Measurements from ENCODE around the gene RSPRY1. TPM values are rescaled to one million over a fixed set of nuclear protein-coding genes. Genes with fewer than 3 reads are reported as not detected.

RSPRY1 gene
- total RNA-seq, 1 experiment from 2014 or later = 24.9 TPM

DNA sequence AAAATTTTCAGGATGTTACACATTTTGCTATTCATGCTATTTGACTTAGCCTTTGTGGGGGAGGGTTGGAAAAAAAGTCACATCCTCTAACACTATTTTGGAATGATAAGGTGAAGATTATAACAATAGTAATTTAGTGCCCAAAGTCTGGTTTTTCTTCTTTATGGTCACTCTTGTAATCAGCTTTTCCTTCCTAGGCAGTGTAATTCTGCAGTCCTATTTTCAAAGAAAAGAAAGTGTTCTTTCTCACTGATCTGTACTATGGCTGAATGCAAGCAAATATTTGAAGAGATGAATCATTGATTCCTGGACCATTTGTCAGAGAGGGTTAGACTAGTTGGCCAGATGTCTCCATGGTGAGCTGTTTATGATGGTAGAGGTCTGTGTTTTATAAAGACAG lies 8.4 kb downstream of the RSPRY1 start:
- DNase-seq (ENCODE audit: low read depth, low spot score) (peak; percentile 54), ATAC-seq (peak; percentile 97)
- H3K27ac ChIP-seq (ENCODE audit: low read depth, low read length) = peak overlapping the region; percentile 50; the same call in 1 of the 2 replicates
- BruUV-seq (replicated peaks) = no TSS peak
- ChIA-PET CTCF (no interaction called here), RAD21 (ENCODE audit: low non-redundant PET in 1 of 2, low total read pairs in 2 of 2, uncharacterized antibody in 2 of 2, unreplicated experiment in 2 of 2) (no interaction called here), POLR2A (interaction anchor here (1.1 kb wide), 1 partner anchor 9 kb away, joined by 3 read pairs; the partner anchor contains the start of genes PSME3IP1 and RSPRY1)
- H3K27me3 ChIP-seq (ENCODE audit: insufficient read depth, low read length) = no peaks in the 10 kb centered on the region
- TF ChIP-seq SP1 (IDR thresholded peaks at IDR 0.05; ENCODE audit: low read depth) (peak; percentile 51; the same call in 1 of the 2 replicates), FOSL1 (IDR thresholded peaks at IDR 0.05; ENCODE audit: low read depth) (peak; percentile 78), JUND (IDR thresholded peaks at IDR 0.05) (peak; percentile 66)
- TF ChIP-seq, protein P1, sequence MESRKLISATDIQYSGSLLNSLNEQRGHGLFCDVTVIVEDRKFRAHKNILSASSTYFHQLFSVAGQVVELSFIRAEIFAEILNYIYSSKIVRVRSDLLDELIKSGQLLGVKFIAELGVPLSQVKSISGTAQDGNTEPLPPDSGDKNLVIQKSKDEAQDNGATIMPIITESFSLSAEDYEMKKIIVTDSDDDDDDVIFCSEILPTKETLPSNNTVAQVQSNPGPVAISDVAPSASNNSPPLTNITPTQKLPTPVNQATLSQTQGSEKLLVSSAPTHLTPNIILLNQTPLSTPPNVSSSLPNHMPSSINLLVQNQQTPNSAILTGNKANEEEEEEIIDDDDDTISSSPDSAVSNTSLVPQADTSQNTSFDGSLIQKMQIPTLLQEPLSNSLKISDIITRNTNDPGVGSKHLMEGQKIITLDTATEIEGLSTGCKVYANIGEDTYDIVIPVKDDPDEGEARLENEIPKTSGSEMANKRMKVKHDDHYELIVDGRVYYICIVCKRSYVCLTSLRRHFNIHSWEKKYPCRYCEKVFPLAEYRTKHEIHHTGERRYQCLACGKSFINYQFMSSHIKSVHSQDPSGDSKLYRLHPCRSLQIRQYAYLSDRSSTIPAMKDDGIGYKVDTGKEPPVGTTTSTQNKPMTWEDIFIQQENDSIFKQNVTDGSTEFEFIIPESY (IDR thresholded peaks at IDR 0.05; ENCODE audit: extremely low read depth, insufficient replicate concordance, low read length) = no peak
- H2AFZ ChIP-seq (ENCODE audit: low read depth, low read length, poor library complexity, severe bottlenecking) = no peak overlapping the region
- H3K9me2 ChIP-seq (ENCODE audit: insufficient read depth) = no peaks in the 10 kb centered on the region
- peak overlapping the region; percentile 75 for H3K4me2 ChIP-seq (ENCODE audit: low read length)
- H3K36me3 ChIP-seq (ENCODE audit: control insufficient read depth in 1 of 2, insufficient read depth in 2 of 2, low read length in 2 of 2) = no peaks in the 10 kb centered on the region
- peak overlapping the region in 1 of 2 experiments; percentile 36; a peak in 1 of 4 replicates for H3K4me3 ChIP-seq (replicated peaks in 1 of 2; ENCODE audit: low read depth in 1 of 2, low read length in 2 of 2)
- H3K79me2 ChIP-seq (ENCODE audit: insufficient read depth, low read length) = peaks cover 76% of the 10 kb centered on the region
- peaks cover 24% of the 10 kb centered on the region in 2 experiments for H3K4me1 ChIP-seq (ENCODE audit: control insufficient read depth in 1 of 2, insufficient read depth in 2 of 2, low read length in 2 of 2)
- H4K20me1 ChIP-seq (ENCODE audit: insufficient read depth) = no peaks in the 10 kb centered on the region
- H3K9ac ChIP-seq (ENCODE audit: low read length) = peak overlapping the region; percentile 42
- no peaks in the 10 kb centered on the region for H3K9me3 ChIP-seq (ENCODE audit: control insufficient read depth in 1 of 2, insufficient read depth in 1 of 2, low read depth in 1 of 2, low read length in 2 of 2)
- intact Hi-C loops (cut with micrococcal nuclease) = no loop called here

DNA sequence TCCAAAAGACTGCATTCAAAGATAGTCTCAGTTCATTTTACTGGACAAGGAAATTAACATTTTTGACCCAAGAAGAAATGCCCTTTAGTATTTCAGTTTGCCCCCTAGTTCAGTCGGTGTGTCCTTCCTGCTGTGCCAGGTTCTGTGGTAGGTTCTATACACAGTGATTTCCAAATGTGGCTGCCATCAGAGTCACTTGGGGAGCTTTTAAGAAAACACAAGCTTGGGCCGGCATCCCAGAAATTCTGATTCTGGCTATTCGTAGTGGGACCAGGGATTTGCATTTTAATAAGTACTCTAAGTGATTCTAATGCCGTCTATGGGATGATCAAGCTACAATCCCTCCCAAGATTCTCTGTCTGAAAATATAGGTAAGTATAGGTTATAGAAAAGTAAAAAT lies 10.2 kb downstream of the RSPRY1 start:
- H3K27ac ChIP-seq (ENCODE audit: low read depth, low read length) = no peak overlapping the region
- no peak overlapping the region for H3K9ac ChIP-seq (ENCODE audit: low read length)
- H3K79me2 ChIP-seq (ENCODE audit: insufficient read depth, low read length) = peaks cover 60% of the 10 kb centered on the region
- H3K36me3 ChIP-seq (ENCODE audit: control insufficient read depth in 1 of 2, insufficient read depth in 2 of 2, low read length in 2 of 2) = no peaks in the 10 kb centered on the region
- DNase-seq (ENCODE audit: low read depth, low spot score) (no peak), ATAC-seq (no peak)
- ChIA-PET POLR2A (no interaction called here), CTCF (no interaction called here), RAD21 (ENCODE audit: low non-redundant PET in 1 of 2, low total read pairs in 2 of 2, uncharacterized antibody in 2 of 2, unreplicated experiment in 2 of 2) (no interaction called here)
- intact Hi-C loops (cut with micrococcal nuclease) = no loop called here
- H3K4me1 ChIP-seq (ENCODE audit: control insufficient read depth in 1 of 2, insufficient read depth in 2 of 2, low read length in 2 of 2) = peaks cover 20 to 24% of the 10 kb centered on the region in 2 experiments
- TF ChIP-seq, protein P1 (IDR thresholded peaks at IDR 0.05; ENCODE audit: extremely low read depth, insufficient replicate concordance, low read length) = no peak
- TF ChIP-seq SIN3A (IDR thresholded peaks at IDR 0.05; ENCODE audit: low read depth) (no peak), CEBPB (IDR thresholded peaks at IDR 0.05; ENCODE audit: low read depth) (no peak), EGR1 (IDR thresholded peaks at IDR 0.05; ENCODE audit: low read depth) (no peak), RAD21 (IDR thresholded peaks at IDR 0.05; ENCODE audit: low read depth) (no peak), JUND (IDR thresholded peaks at IDR 0.05) (no peak), EZH2 (IDR thresholded peaks at IDR 0.05) (no peak), TCF7L2 (IDR thresholded peaks at IDR 0.05; ENCODE audit: borderline replicate concordance, extremely low read depth, insufficient read depth, insufficient read length) (no peak), ELF1 (IDR thresholded peaks at IDR 0.05; ENCODE audit: borderline replicate concordance, low read depth) (no peak)
- TF ChIP-seq, protein P2, sequence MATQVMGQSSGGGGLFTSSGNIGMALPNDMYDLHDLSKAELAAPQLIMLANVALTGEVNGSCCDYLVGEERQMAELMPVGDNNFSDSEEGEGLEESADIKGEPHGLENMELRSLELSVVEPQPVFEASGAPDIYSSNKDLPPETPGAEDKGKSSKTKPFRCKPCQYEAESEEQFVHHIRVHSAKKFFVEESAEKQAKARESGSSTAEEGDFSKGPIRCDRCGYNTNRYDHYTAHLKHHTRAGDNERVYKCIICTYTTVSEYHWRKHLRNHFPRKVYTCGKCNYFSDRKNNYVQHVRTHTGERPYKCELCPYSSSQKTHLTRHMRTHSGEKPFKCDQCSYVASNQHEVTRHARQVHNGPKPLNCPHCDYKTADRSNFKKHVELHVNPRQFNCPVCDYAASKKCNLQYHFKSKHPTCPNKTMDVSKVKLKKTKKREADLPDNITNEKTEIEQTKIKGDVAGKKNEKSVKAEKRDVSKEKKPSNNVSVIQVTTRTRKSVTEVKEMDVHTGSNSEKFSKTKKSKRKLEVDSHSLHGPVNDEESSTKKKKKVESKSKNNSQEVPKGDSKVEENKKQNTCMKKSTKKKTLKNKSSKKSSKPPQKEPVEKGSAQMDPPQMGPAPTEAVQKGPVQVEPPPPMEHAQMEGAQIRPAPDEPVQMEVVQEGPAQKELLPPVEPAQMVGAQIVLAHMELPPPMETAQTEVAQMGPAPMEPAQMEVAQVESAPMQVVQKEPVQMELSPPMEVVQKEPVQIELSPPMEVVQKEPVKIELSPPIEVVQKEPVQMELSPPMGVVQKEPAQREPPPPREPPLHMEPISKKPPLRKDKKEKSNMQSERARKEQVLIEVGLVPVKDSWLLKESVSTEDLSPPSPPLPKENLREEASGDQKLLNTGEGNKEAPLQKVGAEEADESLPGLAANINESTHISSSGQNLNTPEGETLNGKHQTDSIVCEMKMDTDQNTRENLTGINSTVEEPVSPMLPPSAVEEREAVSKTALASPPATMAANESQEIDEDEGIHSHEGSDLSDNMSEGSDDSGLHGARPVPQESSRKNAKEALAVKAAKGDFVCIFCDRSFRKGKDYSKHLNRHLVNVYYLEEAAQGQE (IDR thresholded peaks at IDR 0.05; ENCODE audit: low read depth) = no peak
- H2AFZ ChIP-seq (ENCODE audit: low read depth, low read length, poor library complexity, severe bottlenecking) = no peak overlapping the region
- no TSS peak for BruUV-seq (replicated peaks)
- no peaks in the 10 kb centered on the region for H4K20me1 ChIP-seq (ENCODE audit: insufficient read depth)
- no peak overlapping the region for H3K4me3 ChIP-seq (replicated peaks in 1 of 2; ENCODE audit: low read depth in 1 of 2, low read length in 2 of 2)
- no peaks in the 10 kb centered on the region for H3K27me3 ChIP-seq (ENCODE audit: insufficient read depth, low read length)
- H3K4me2 ChIP-seq (ENCODE audit: low read length) = no peak overlapping the region
- H3K9me3 ChIP-seq (ENCODE audit: control insufficient read depth in 1 of 2, insufficient read depth in 1 of 2, low read depth in 1 of 2, low read length in 2 of 2) = no peaks in the 10 kb centered on the region
- H3K9me2 ChIP-seq (ENCODE audit: insufficient read depth) = no peaks in the 10 kb centered on the region

All from HCT116 (cell line).